Measurements from ENCODE around the gene SELENOV. TPM values are rescaled to one million over a fixed set of nuclear protein-coding genes. Genes with fewer than 3 reads are reported as not detected.

The SELENOV gene
- total RNA-seq, 1 donor from 2014 or later = not detected

DNA sequence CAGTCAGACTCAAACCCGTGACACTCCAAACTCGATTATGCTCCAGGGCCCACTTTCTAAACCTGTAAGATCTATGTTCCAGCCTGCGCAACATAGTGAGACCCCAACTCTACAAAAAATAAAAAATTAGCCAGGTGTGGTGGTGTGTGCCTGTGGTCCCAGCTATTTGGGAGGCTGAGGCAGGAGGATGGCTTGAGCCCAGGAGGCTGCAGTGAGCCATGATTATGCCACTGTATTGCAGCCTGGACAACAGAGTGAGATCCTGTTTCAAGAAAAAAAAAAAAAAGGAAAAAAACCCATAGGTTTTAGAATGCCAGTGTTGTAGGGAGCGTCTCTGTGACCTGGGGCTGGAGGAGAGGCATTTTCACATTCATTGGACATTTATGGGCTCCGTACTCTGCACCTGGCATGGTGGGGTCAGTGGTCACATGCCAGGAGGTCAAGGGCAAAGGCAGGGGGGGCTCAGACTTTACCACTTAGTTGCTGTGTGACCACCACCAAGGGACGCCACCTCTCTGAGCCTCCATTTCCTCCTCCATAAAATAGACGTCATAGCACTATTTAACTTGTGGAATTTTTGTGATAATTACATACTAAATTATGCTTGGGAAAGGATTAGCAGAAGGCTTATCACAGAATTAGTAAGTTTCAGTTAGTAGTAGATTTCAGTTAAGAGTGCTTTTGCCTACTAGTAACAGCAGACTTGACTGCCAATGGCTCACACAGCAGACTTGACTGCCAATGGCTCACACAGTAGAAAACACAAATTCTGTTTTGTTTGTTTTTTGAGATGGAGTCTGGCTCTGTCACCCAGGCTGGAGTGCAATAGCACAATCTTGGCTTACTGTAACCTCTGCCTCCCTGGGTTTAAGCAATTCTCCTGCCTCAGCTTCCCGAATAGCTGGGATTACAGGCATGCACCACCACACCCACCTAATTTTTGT is 5.9 kb downstream of the SELENOV start:
- DNase-seq = no peak

DNA sequence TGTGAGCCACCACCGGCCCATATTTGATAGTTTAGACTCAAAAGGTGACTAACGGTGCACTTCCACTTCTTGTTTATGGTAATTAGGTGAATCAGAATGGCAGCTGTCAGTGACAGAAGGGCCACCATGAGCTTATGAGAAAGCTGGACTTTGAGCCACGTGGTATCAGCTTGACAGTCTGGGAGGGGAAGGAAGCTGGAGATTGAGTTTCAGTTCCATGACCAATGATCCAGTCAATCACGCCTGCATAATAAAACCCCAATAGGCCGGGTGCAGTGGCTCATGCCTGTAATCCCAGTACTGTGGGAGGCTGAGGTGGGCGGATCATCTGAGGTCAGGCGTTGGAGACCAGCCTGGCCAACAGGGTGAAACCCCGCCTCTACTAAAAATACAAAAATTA is 9.6 kb downstream of the SELENOV start:
- DNase-seq = no peak

GRCh38 chr19:39525205-39525604 is 10.3 kb downstream of the SELENOV start:
- no peak for DNase-seq

GRCh38 chr19:39531834-39532232 is 16.9 kb downstream of the SELENOV start:
- DNase-seq = no peak

DNA sequence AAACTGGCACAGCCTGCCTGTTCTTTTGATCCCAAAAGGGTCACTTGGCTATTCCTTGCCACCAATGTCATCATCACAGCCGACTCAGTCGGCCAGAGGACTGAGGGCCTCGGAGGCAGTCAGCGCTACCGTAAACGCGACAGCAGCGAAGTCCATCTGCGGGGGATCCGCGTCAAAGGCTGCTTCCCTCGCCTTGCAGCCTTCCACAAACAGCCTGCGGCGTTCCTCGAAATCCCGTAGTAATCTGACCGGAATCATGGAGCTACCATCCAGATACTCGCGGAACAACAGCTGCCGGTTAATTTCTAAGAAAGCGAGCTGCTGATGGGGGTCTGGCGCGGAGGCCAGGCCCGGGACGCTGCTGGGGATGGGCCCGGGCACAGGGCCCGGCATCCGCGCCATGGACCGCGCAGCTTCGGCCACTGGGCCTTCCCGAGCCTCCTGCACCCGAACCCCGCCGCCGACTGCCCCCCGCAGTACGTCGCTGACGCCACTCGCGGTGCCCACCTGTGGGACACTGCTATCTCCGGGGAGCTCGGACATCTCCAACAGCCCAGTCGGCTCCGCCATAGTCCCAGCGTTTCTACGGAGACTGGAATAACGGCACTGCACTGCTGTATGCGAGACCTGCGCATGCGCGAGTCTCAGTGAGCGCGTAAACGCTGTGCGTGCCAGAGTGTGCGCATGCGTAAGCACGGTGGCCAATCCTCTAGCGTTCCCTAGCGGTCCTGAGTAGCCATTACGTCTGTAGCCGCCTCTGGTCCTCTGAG is 17.5 kb downstream of the SELENOV start, which contains the start of gene EID2B:
TSS of gene EID2B (minus strand) at position 620 of the 770 bp plus-strand sequence. CDS start at position 570, 50 bp downstream.
- DNase-seq = peak; percentile 99

DNA sequence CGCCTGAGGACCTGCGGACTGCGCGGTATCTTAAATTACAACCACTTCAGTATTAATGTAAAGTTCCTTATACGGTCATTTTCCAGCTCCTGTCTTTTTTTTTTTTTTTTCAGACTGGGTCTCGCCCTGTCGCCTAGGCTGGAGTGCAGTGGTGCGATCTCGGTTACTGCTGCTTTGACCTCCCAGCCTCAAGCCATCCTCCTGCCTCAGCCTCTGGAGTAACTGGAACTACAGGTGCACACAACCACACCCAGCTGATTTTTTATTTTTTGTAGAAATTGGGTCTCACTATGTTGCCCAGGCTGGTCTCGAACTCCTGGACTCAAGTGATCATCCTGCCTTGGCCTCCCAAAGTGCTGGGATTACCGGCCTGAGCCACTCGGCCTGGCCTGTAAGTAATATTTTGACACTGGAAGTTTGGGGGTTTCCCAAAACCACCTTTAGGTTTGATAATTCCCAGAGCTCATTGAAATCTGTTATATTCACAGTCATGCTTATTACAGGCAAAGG is 18.1 kb downstream of the SELENOV start:
- no peak for DNase-seq

DNA sequence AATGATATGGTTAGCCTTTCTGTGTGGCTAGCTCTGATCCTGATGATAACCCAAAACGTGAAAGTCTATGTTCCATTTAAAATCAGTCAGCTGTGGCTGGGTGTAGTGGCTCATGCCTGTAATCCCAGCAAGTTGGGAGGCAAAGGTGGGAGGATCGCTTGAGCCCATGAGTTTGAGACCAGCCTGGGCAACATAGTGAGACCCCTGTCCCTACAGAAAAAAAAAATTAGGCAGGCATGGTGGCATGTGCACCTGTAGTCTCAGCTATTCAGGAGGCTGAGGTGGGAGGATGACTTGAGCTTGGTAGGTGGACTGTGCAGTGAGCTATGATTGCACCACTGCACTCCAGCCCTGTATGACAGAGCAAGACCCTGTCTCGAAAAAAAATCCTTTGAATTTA is 18.9 kb downstream of the SELENOV start:
- DNase-seq = no peak

- no peak for DNase-seq
These were observed 24.2 kb downstream of the SELENOV start for GRCh38 chr19:39539165-39539517.

DNA sequence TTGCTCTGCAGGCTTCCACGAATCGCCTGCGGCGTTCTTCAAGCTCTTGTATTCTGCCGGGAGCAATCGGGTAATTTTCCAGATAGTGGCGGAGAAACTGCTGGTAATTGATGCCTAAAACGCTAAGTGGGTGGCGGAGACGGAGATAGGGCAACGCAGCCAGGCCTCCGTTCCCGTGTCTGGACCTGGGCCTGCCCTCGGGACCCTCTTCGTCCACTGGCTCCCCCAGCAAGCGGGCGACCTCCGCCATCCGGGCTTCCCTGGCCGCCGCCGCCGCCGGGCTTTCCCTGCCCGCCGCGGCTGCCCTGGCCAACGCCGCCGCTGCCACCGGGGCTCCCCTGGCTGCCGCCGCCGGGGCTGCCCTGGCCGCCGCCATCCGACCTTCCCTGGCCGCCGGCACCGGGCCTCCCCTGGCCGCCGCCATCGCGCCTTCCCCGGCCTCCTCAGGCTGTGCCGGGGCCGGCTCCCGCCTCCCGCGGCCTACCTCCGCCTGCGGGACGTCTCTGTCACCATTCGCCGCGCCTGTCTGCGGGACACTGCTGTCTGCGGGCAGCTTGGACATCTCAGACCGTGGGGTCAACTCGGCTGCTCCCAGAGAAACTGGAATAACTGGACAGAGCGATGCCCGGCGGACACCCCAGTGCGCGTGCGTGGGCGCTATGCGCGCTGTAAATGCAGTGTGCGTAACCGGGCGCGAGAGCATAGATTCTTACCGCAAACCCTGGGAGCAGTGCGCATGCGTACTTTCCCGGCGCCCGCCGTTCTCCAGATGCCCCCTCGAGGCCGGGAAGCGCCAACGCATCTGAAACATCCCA is 24.8 kb downstream of the SELENOV start, which contains the start of gene EID2:
TSS of gene EID2 (minus strand) at position 644 of the 815 bp plus-strand sequence. CDS start at position 562, 82 bp downstream.
- peak; percentile 98 for DNase-seq

GRCh38 chr19:39540333-39540673 is 25.4 kb downstream of the SELENOV start:
- DNase-seq = no peak

- DNase-seq = no peak
These were observed 27.3 kb downstream of the SELENOV start for GRCh38 chr19:39542206-39542605.

GRCh38 chr19:39543477-39543857 is 28.5 kb downstream of the SELENOV start:
- DNase-seq = no peak

DNA sequence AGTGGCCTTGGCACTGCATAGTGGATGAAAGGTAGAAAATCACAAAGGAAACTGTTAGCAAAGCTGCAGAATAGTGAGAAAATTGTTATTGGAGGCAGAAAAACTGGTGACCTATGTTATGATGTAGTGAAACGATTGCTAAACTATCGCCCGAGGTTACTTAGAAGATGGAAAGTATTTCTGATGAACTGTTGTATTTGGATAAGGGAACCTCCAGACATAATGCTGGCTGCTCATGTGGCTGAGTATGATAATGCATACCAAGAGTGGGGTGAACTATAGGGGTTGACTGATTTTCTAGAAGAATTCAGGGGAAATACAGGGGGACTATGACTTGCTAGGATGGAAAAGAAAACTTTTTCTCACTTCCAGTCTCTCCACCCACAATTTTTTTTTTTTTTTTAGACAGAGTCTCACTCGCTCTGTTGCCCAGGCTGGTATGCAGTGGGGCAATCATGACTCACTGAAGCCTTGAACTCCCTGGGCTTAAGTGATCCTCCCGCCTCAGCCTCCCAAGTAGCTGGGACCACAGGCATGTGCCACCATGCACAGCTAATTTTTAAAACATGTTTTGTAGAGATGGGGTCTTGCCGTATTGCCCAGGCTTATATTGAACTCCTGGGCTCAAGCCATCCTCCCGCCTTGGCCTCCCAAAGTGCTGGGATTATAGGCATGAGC is 29.4 kb downstream of the SELENOV start:
- no peak for DNase-seq

DNA sequence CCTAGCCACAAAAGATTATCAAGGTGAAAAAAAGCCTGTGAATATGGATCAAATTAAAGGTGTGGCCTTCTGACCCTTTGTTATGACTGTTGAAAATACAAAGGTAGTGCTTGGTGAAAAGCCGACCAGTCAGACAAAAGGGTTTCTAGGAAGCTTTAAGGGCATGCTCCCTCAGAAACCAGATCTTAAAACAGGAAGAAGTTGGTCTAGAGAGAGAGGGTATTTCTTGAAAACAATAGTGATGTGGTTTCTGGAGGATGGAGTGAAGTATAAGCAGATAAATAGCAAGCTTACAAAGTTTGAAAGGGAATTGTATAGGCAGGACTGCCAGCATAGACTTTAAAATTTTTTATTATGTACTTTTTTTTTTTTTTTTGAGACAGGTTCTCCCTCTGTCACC is 30.0 kb downstream of the SELENOV start:
- DNase-seq = no peak

GRCh38 chr19:39546599-39546998 is 31.7 kb downstream of the SELENOV start:
- DNase-seq = no peak

DNA sequence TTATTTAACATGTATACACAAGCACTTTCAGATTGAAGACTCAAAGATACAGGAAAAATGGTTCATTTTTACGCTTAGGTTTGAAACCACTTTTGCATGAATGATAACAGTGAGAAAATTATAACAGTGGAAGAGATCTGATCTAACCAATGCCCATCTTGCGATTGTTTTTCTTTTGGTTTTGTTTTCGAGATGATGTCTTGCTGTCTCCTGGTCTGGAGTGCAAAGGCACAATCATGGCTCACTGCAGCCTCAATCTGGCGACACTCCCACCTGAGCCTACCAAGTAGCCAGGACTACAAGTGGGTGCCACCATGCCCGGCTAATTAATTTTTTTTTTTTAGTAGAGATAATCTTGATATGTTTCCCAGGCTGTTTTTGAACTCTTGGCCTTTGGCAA is 35.3 kb downstream of the SELENOV start:
- DNase-seq = no peak

- DNase-seq = no peak
These were observed 38.2 kb downstream of the SELENOV start for GRCh38 chr19:39553082-39553652.

- DNase-seq = no peak
These were observed 39.9 kb downstream of the SELENOV start for GRCh38 chr19:39554701-39555311.

DNA sequence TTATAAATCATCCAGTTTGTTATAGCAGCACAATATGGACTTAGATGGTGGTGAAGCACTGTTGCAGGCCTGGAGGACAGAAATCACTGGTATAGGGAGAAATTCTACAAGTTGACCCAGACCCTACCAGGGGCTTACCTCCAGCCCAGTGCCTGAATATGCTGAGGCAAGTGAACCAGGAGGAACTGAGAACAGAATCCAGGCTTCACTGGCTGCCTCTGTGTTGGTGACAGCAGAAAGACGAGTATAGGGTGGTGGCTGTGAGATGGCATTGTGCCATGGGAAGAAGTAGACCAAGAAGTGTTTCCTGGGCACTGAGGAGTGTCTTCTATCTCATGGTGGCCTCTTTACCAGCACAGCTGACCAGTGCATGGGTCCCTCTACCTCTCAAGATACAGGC is 40.9 kb downstream of the SELENOV start:
- no peak for DNase-seq

GRCh38 chr19:39557811-39558623 is 43.1 kb downstream of the SELENOV start:
- DNase-seq = no peak
